HepG2 (cell line): ENCODE measurements around the gene MRPS21. TPM values are rescaled to one million over a fixed set of nuclear protein-coding genes. Genes with fewer than 3 reads are reported as not detected.

Experiments used
- BRCA1 ChIP-seq: sonication (generic); formaldehyde crosslinking; IDR thresholded peaks from 2 replicates; pipeline ENCODE4 v1.4.0; 2020; ENCODE audit warnings: missing genetic modification reagents
- CHCHD3 ChIP-seq: sonication (generic); formaldehyde crosslinking; IDR thresholded peaks from 2 replicates; pipeline ENCODE4 v1.8.0; 2022; ENCODE audit warnings: mild to moderate bottlenecking, missing genetic modification reagents, moderate library complexity
- HOXA9 ChIP-seq: sonication (generic); formaldehyde crosslinking; IDR thresholded peaks from 2 replicates; pipeline ENCODE4 v1.8.1; 2022; ENCODE audit warnings: missing genetic modification reagents, mild to moderate bottlenecking, moderate library complexity, borderline replicate concordance
- MYNN ChIP-seq: sonication (generic); formaldehyde crosslinking; IDR thresholded peaks from 2 replicates; pipeline ENCODE4 v1.4.0; 2020; ENCODE audit warnings: mild to moderate bottlenecking, low read depth, missing genetic modification reagents
- NCOR1 ChIP-seq: fragments of 200-600 bp; sonication (generic); IDR thresholded peaks from 2 replicates; pipeline ENCODE4 v1.7.0; 2017; ENCODE audit warnings: antibody characterized with exemption, low read length, borderline replicate concordance
- NR2F6 ChIP-seq, 2 experiments: IDR thresholded peaks; 2 replicates each; pipeline ENCODE4 v1.6.1; 2016; ENCODE audit warnings: antibody characterized with exemption in 1 of 2, mild to moderate bottlenecking in 1 of 2
- PHF21A ChIP-seq: sonication (generic); formaldehyde crosslinking; IDR thresholded peaks from 2 replicates; pipeline ENCODE4 v1.5.0; 2020; ENCODE audit warnings: mild to moderate bottlenecking, missing genetic modification reagents
- RAD21 ChIP-seq: fragments of 450-650 bp; formaldehyde crosslinking; IDR thresholded peaks from 2 replicates; pipeline ENCODE4 v1.5.0; 2020; ENCODE audit warnings: mild to moderate bottlenecking
- RFX5 ChIP-seq: IDR thresholded peaks from 2 replicates; pipeline ENCODE4 v1.6.1; 2011; ENCODE audit warnings: low read depth, low read length, improper control_type of control experiment
- SETDB1 ChIP-seq: sonication (generic); formaldehyde crosslinking; IDR thresholded peaks from 2 replicates; pipeline ENCODE4 v1.5.1; 2020; ENCODE audit warnings: missing genetic modification reagents, mild to moderate bottlenecking, borderline replicate concordance
- ZNF251 ChIP-seq: sonication (generic); formaldehyde crosslinking; IDR thresholded peaks from 2 replicates; pipeline ENCODE4 v1.9.0; 2021; ENCODE audit warnings: mild to moderate bottlenecking, missing genetic modification reagents
- ZNF282 ChIP-seq: fragments of 450-650 bp; IDR thresholded peaks from 2 replicates; pipeline ENCODE4 v1.6.1; 2018; ENCODE audit not compliant: partially characterized antibody
- ZNF44 ChIP-seq: sonication (generic); formaldehyde crosslinking; IDR thresholded peaks from 2 replicates; pipeline ENCODE4 v1.5.1; 2020; ENCODE audit warnings: mild to moderate bottlenecking, missing genetic modification reagents
- ZNF598 ChIP-seq: sonication (generic); formaldehyde crosslinking; IDR thresholded peaks from 2 replicates; pipeline ENCODE4 v1.5.1; 2020; ENCODE audit warnings: mild to moderate bottlenecking, missing genetic modification reagents, borderline replicate concordance
- ZNF605 ChIP-seq: sonication (generic); formaldehyde crosslinking; IDR thresholded peaks from 2 replicates; pipeline ENCODE4 v1.8.0; 2022; ENCODE audit warnings: mild to moderate bottlenecking, missing genetic modification reagents
- ZNF7 ChIP-seq: IDR thresholded peaks from 2 replicates; pipeline ENCODE4 v1.6.1; 2016; ENCODE audit warnings: missing biosample characterization, missing genetic modification reagents
- ZNF746 ChIP-seq: sonication (generic); formaldehyde crosslinking; IDR thresholded peaks from 2 replicates; pipeline ENCODE4 v1.8.0; 2022; ENCODE audit warnings: mild to moderate bottlenecking, missing genetic modification reagents
- ZNF766 ChIP-seq: sonication (generic); formaldehyde crosslinking; IDR thresholded peaks from 2 replicates; pipeline ENCODE4 v1.5.0; 2020; ENCODE audit warnings: missing genetic modification reagents, borderline replicate concordance
- polyA plus RNA-seq, 8 experiments: library from polyadenylated mRNA; depleted of rRNA in 3 of 8; stranded (reverse) in 7 of 8; unstranded in 1 of 8; fragments of >200 nt; fragmentation: Illumina TruSeq in 4 of 8; extraction: Trizol in 4 of 8; gene quantifications; 2 replicates each; pipeline versions ENCODE4 v1.2.1 to v1.2.3, GENCODE V29; 2011 to 2016; ENCODE audit warnings: low read depth in 4 of 8, missing spikeins in 1 of 8, mixed read lengths in 1 of 8; ENCODE audit not compliant: insufficient read depth in 1 of 8
- total RNA-seq, 5 experiments: library from RNA; depleted of rRNA; stranded (reverse); fragments of >200 nt; fragmentation: Illumina TruSeq; extraction: Trizol; gene quantifications; 2 replicates each; pipeline ENCODE4 v1.2.3, GENCODE V29; 2016; ENCODE audit warnings: low read depth in 1 of 5
- TF ChIP-seq, protein P1 (sequence below): sonication (generic); formaldehyde crosslinking; IDR thresholded peaks from 2 replicates; pipeline ENCODE4 v1.8.1; 2023; ENCODE audit warnings: mild to moderate bottlenecking, moderate library complexity, missing genetic modification reagents
- TF ChIP-seq, protein P2 (sequence below): sonication (generic); formaldehyde crosslinking; IDR thresholded peaks from 2 replicates; pipeline ENCODE4 v1.4.0; 2020; ENCODE audit warnings: missing genetic modification reagents, borderline replicate concordance
- TF ChIP-seq, protein P3 (sequence below): sonication (generic); formaldehyde crosslinking; IDR thresholded peaks from 2 replicates; pipeline ENCODE4 v1.5.0; 2020; ENCODE audit warnings: mild to moderate bottlenecking, missing genetic modification reagents, borderline replicate concordance

MRPS21 gene
- total and polyA plus RNA-seq, 2 of the 13 experiments (the other 11 are each of a cell fraction or from before 2014, with no cell fraction given), result 59.4 to 64.2 TPM

DNA sequence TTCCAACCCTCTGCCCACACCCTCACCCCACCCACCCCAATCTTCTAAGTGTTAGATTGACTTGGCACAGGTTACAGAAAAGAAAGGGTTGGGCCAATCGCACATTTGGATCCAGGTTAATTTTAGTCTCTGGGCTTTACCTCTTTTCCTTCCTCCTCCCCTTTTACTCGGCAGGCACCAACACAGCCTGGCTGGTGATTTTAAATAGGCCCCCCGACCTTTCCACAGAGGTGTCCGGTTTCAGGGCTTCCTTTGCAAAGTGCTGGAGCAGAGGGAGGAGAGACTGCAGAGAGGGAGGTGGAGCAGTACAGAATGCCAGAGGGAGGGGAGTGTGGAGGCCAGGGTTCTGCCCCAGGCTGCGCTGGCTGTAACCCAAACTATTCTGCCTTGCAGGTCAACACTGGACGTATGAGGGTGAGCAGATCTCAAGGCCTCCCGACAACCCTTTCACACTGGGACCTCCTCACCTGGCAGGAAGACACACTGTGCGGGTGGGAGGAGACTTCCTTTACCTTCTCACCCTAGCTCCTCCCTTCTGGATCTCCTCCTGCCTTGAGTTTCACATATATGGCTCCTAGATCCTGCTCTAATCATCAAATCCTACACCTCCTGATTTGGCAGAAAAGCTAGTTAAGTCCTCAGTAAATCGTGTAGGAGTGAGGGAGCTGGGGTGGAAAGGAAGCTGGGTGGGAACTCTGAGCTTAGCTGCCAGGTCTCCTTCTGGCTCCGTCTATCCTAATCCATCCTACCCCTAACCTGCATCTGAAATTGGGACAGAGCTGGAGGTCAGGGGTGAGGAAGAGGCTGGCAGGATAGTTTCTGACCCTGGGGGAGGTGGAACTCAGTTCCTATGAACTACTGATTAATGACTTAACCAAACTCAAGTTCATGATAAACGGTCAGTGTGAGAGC lies 33.6 kb upstream of the MRPS21 start (continued):
- no peak for TF ChIP-seq ZNF251 (CRISPR knock-in tag)
- no peak for TF ChIP-seq MYNN (CRISPR knock-in tag)
- TF ChIP-seq CHCHD3 (CRISPR knock-in tag), result no peak
- TF ChIP-seq RFX5, result no peak
- TF ChIP-seq ZNF746, result no peak
- no peak for TF ChIP-seq ZNF44
- no peak for TF ChIP-seq ZNF7 (CRISPR knock-in tag)
- TF ChIP-seq, protein P1, sequence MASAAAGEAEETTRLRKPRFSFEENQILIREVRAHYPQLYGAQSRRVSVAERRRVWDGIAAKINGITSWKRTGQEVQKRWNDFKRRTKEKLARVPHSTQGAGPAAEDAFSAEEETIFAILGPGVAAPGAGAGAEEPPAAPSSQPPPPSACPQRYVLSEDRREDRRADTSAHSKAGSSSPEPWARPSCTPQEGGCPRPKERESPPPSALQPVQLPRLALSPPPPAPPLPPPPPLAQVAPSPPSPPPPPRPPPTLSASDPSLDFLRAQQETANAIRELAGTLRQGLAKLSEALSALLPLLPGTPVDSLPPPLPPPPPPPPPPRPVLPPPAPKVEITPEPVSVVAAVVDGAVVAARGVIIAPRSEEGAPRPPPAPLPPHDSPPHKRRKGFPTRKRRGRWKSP, result no peak
- no peak for TF ChIP-seq ZNF282
- no peak for TF ChIP-seq ZNF598 (CRISPR knock-in tag)
- TF ChIP-seq BRCA1 (CRISPR knock-in tag), result no peak
- TF ChIP-seq RAD21, result no peak
- no peak for TF ChIP-seq HOXA9 (CRISPR knock-in tag)
- TF ChIP-seq, protein P2, sequence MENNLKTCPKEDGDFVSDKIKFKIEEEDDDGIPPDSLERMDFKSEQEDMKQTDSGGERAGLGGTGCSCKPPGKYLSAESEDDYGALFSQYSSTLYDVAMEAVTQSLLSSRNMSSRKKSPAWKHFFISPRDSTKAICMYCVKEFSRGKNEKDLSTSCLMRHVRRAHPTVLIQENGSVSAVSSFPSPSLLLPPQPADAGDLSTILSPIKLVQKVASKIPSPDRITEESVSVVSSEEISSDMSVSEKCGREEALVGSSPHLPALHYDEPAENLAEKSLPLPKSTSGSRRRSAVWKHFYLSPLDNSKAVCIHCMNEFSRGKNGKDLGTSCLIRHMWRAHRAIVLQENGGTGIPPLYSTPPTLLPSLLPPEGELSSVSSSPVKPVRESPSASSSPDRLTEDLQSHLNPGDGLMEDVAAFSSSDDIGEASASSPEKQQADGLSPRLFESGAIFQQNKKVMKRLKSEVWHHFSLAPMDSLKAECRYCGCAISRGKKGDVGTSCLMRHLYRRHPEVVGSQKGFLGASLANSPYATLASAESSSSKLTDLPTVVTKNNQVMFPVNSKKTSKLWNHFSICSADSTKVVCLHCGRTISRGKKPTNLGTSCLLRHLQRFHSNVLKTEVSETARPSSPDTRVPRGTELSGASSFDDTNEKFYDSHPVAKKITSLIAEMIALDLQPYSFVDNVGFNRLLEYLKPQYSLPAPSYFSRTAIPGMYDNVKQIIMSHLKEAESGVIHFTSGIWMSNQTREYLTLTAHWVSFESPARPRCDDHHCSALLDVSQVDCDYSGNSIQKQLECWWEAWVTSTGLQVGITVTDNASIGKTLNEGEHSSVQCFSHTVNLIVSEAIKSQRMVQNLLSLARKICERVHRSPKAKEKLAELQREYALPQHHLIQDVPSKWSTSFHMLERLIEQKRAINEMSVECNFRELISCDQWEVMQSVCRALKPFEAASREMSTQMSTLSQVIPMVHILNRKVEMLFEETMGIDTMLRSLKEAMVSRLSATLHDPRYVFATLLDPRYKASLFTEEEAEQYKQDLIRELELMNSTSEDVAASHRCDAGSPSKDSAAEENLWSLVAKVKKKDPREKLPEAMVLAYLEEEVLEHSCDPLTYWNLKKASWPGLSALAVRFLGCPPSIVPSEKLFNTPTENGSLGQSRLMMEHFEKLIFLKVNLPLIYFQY (CRISPR knock-in tag), result no peak
- no peak for TF ChIP-seq NCOR1
- peak; percentile 27; the same call in 1 of the 2 replicates for TF ChIP-seq PHF21A
- TF ChIP-seq, protein P3, sequence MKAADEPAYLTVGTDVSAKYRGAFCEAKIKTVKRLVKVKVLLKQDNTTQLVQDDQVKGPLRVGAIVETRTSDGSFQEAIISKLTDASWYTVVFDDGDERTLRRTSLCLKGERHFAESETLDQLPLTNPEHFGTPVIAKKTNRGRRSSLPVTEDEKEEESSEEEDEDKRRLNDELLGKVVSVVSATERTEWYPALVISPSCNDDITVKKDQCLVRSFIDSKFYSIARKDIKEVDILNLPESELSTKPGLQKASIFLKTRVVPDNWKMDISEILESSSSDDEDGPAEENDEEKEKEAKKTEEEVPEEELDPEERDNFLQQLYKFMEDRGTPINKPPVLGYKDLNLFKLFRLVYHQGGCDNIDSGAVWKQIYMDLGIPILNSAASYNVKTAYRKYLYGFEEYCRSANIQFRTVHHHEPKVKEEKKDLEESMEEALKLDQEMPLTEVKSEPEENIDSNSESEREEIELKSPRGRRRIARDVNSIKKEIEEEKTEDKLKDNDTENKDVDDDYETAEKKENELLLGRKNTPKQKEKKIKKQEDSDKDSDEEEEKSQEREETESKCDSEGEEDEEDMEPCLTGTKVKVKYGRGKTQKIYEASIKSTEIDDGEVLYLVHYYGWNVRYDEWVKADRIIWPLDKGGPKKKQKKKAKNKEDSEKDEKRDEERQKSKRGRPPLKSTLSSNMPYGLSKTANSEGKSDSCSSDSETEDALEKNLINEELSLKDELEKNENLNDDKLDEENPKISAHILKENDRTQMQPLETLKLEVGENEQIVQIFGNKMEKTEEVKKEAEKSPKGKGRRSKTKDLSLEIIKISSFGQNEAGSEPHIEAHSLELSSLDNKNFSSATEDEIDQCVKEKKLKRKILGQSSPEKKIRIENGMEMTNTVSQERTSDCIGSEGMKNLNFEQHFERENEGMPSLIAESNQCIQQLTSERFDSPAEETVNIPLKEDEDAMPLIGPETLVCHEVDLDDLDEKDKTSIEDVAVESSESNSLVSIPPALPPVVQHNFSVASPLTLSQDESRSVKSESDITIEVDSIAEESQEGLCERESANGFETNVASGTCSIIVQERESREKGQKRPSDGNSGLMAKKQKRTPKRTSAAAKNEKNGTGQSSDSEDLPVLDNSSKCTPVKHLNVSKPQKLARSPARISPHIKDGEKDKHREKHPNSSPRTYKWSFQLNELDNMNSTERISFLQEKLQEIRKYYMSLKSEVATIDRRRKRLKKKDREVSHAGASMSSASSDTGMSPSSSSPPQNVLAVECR (CRISPR knock-in tag), result peak; percentile 29; the same call in 1 of the 2 replicates
- TF ChIP-seq ZNF766 (CRISPR knock-in tag), result no peak
- no peak for TF ChIP-seq NR2F6 (IDR thresholded peaks at IDR 0.05)
- peak; percentile 31; the same call in 1 of the 2 replicates for TF ChIP-seq NR2F6 (CRISPR knock-in tag; IDR thresholded peaks at IDR 0.05)
- no peak for TF ChIP-seq SETDB1 (CRISPR knock-in tag)
- TF ChIP-seq ZNF605 (CRISPR knock-in tag), result no peak
